Stimulated activated CD4-positive, alpha-beta T cell treated with anti-CD3 and anti-CD28 coated beads, TNF-alpha, amount 100 ng/mL, for 24 hours (primary cell): ENCODE measurements around the gene MUSK.
"Not testable (repeated sequence)": the region's sequence is repeated elsewhere in the genome, so short reads cannot be mapped to it uniquely, and the experiment has no call there.

Source experiments
- DNase-seq, 3 experiments: peaks; one replicate each; pipeline ENCODE4 v3.0.0-alpha.2; 2020; ENCODE audit warnings: low read depth in 3 of 3

The MUSK gene

GRCh38 chr9:110762783-110763182 lies 94.2 kb downstream of the MUSK start:
- DNase-seq, result no peak

GRCh38 chr9:110763568-110763967 lies 95.0 kb downstream of the MUSK start:
- DNase-seq, result no peak

- DNase-seq, result no peak
These were observed 95.4 kb downstream of the MUSK start for GRCh38 chr9:110764006-110764405.

GRCh38 chr9:110765926-110766325 lies 97.3 kb downstream of the MUSK start:
- DNase-seq, result no peak

GRCh38 chr9:110767559-110768063 lies 99.0 kb downstream of the MUSK start:
- DNase-seq, result no peak

GRCh38 chr9:110768886-110769285 lies 100.3 kb downstream of the MUSK start:
- no peak for DNase-seq

GRCh38 chr9:110769667-110770066 lies 101.1 kb downstream of the MUSK start:
- DNase-seq, result no peak

GRCh38 chr9:110775724-110776123 lies 107.1 kb downstream of the MUSK start:
- DNase-seq, result no peak

- no peak for DNase-seq
These were observed 107.6 kb downstream of the MUSK start for GRCh38 chr9:110776221-110776620.

- no peak for DNase-seq
These were observed 108.7 kb downstream of the MUSK start for GRCh38 chr9:110777196-110777875.

- no peak for DNase-seq
These were observed 109.3 kb downstream of the MUSK start for GRCh38 chr9:110777876-110778215.

GRCh38 chr9:110782701-110783100 lies 114.1 kb downstream of the MUSK start:
- DNase-seq, result no peak

GRCh38 chr9:110784309-110784708 lies 115.7 kb downstream of the MUSK start:
- DNase-seq, result no peak

- no peak for DNase-seq
These were observed 116.6 kb downstream of the MUSK start for GRCh38 chr9:110785166-110785565.

GRCh38 chr9:110788396-110788795 lies 119.8 kb downstream of the MUSK start:
- DNase-seq, result not testable (repeated sequence)

GRCh38 chr9:110788871-110789270 lies 120.3 kb downstream of the MUSK start:
- no peak for DNase-seq

GRCh38 chr9:110797611-110798010 lies 129.0 kb downstream of the MUSK start:
- no peak for DNase-seq

- DNase-seq, result no peak
These were observed 130.8 kb downstream of the MUSK start for GRCh38 chr9:110799396-110799795.

- no peak for DNase-seq
These were observed 132.8 kb downstream of the MUSK start for GRCh38 chr9:110801426-110801825.

- DNase-seq, result no peak
These were observed 133.9 kb downstream of the MUSK start for GRCh38 chr9:110802416-110803035.

- DNase-seq, result no peak
These were observed 139.5 kb downstream of the MUSK start for GRCh38 chr9:110807956-110808598.

GRCh38 chr9:110808599-110808980 lies 140.0 kb downstream of the MUSK start:
- DNase-seq, result no peak

GRCh38 chr9:110809038-110809595 lies 140.5 kb downstream of the MUSK start:
- DNase-seq, result no peak
